H9 (cell line): ENCODE results near the gene ABCB11. TPM values are rescaled to one million over a fixed set of nuclear protein-coding genes. Genes with fewer than 3 reads are reported as not detected.

Experiments used
- DNase-seq: peaks from one replicate; pipeline ENCODE4 v3.0.0-alpha.2; 2017
- H2AFZ ChIP-seq: one replicate; pipeline ENCODE4 v1.6.1; 2013; ENCODE audit warnings: mild to moderate bottlenecking, low read length, control low read depth, moderate library complexity
- H2AK5ac ChIP-seq: 2 replicates; pipeline ENCODE4 v1.6.1; 2013; ENCODE audit warnings: low read length, control low read depth, mixed read lengths; ENCODE audit not compliant: insufficient read length
- H2BK120ac ChIP-seq: one replicate; pipeline ENCODE4 v1.6.1; 2013; ENCODE audit warnings: low read depth, mild to moderate bottlenecking, low read length, control low read depth, inconsistent platforms; ENCODE audit not compliant: poor library complexity, severe bottlenecking
- H2BK12ac ChIP-seq: 2 replicates; pipeline ENCODE4 v1.6.1; 2013; ENCODE audit warnings: low read length, control low read depth, mixed read lengths, low read depth; ENCODE audit not compliant: insufficient read length
- H2BK15ac ChIP-seq: 2 replicates; pipeline ENCODE4 v1.6.1; 2013; ENCODE audit warnings: low read depth, low read length, control low read depth
- H2BK20ac ChIP-seq: one replicate; pipeline ENCODE4 v1.6.1; 2013; ENCODE audit warnings: low read depth, mild to moderate bottlenecking, low read length, control low read depth, inconsistent platforms; ENCODE audit not compliant: poor library complexity, severe bottlenecking
- H2BK5ac ChIP-seq: 2 replicates; pipeline ENCODE4 v1.6.1; 2013; ENCODE audit warnings: low read length, control low read depth, mixed read lengths; ENCODE audit not compliant: insufficient read length
- H3K14ac ChIP-seq: 2 replicates; pipeline ENCODE4 v1.6.1; 2013; ENCODE audit warnings: low read length, control low read depth; ENCODE audit not compliant: insufficient read depth
- H3K18ac ChIP-seq: 2 replicates; pipeline ENCODE4 v1.6.1; 2013; ENCODE audit warnings: low read depth, mild to moderate bottlenecking, mixed read lengths, low read length, control low read depth; ENCODE audit not compliant: insufficient read length
- H3K23ac ChIP-seq: 2 replicates; pipeline ENCODE4 v1.6.1; 2013; ENCODE audit warnings: low read length, control low read depth, mixed read lengths, low read depth; ENCODE audit not compliant: insufficient read length
- H3K23me2 ChIP-seq: 2 replicates; pipeline ENCODE4 v1.6.1; 2013; ENCODE audit warnings: low read depth, mild to moderate bottlenecking, mixed read lengths, low read length, control low read depth; ENCODE audit not compliant: insufficient read length, poor library complexity, severe bottlenecking
- H3K27ac ChIP-seq: 2 replicates; pipeline ENCODE4 v1.5.1; 2013; ENCODE audit warnings: low read length, control low read depth, mixed read lengths, low read depth; ENCODE audit not compliant: insufficient read length
- H3K27me3 ChIP-seq: 2 replicates; pipeline ENCODE4 v1.6.1; 2013; ENCODE audit warnings: low read length, control low read depth, inconsistent platforms; ENCODE audit not compliant: insufficient read depth
- H3K4ac ChIP-seq: 2 replicates; pipeline ENCODE4 v1.6.1; 2013; ENCODE audit warnings: low read depth, mild to moderate bottlenecking, control low read depth, inconsistent platforms, low read length, moderate library complexity
- H3K4me1 ChIP-seq: 2 replicates; pipeline ENCODE4 v1.6.1; 2013; ENCODE audit warnings: low read length, control low read depth, inconsistent platforms; ENCODE audit not compliant: insufficient read depth
- H3K4me2 ChIP-seq: 2 replicates; pipeline ENCODE4 v1.6.1; 2013; ENCODE audit warnings: low read length, control low read depth, mixed read lengths; ENCODE audit not compliant: insufficient read length, insufficient read depth
- H3K56ac ChIP-seq: 2 replicates; pipeline ENCODE4 v1.6.1; 2013; ENCODE audit warnings: low read depth, mild to moderate bottlenecking, mixed read lengths, low read length, control low read depth; ENCODE audit not compliant: insufficient read length
- H3K79me1 ChIP-seq: 2 replicates; pipeline ENCODE4 v1.6.1; 2013; ENCODE audit warnings: low read depth, mild to moderate bottlenecking, moderate library complexity, low read length, control low read depth, inconsistent platforms; ENCODE audit not compliant: insufficient read depth, poor library complexity, severe bottlenecking
- H3K79me2 ChIP-seq: 2 replicates; pipeline ENCODE4 v1.6.1; 2013; ENCODE audit warnings: low read length, control low read depth, inconsistent platforms; ENCODE audit not compliant: insufficient read depth
- H3K9ac ChIP-seq: 2 replicates; pipeline ENCODE4 v1.6.1; 2013; ENCODE audit warnings: low read length, control low read depth, mixed read lengths; ENCODE audit not compliant: insufficient read length; ENCODE audit errors: extremely low read depth
- H3K9me3 ChIP-seq: one replicate; pipeline ENCODE4 v1.6.1; 2013; ENCODE audit warnings: low read depth, low read length, inconsistent platforms; ENCODE audit not compliant: control insufficient read depth
- H3T11ph ChIP-seq: one replicate; pipeline ENCODE4 v1.6.1; 2013; ENCODE audit warnings: mild to moderate bottlenecking, low read length, control low read depth, inconsistent platforms
- H4K20me1 ChIP-seq: one replicate; pipeline ENCODE4 v1.6.1; 2013; ENCODE audit not compliant: control insufficient read depth, insufficient read length, insufficient read depth
- H4K5ac ChIP-seq: 2 replicates; pipeline ENCODE4 v1.6.1; 2013; ENCODE audit warnings: low read depth, mild to moderate bottlenecking, mixed read lengths, low read length, control low read depth; ENCODE audit not compliant: insufficient read length
- H4K8ac ChIP-seq: replicated peaks from 2 replicates; pipeline ENCODE4 v1.6.1; 2013; ENCODE audit warnings: low read length, control low read depth, mixed read lengths, low read depth; ENCODE audit not compliant: insufficient read length
- H4K91ac ChIP-seq: 2 replicates; pipeline ENCODE4 v1.6.1; 2013; ENCODE audit warnings: low read depth, mild to moderate bottlenecking, moderate library complexity, mixed read lengths, low read length, control low read depth; ENCODE audit not compliant: insufficient read length
- H3K27ac Mint-ChIP-seq, 3 experiments: 2 replicates in 2 of 3; 3 replicates in 1 of 3; pipeline ENCODE4 v1.8.0; 2020 to 2021; ENCODE audit warnings: mixed read lengths in 3 of 3, mild to moderate bottlenecking in 1 of 3, moderate library complexity in 1 of 3
- H3K27me3 Mint-ChIP-seq: 2 replicates; pipeline ENCODE4 v1.8.0; 2021; ENCODE audit warnings: low read depth, mild to moderate bottlenecking, moderate library complexity, mixed read lengths
- H3K36me3 Mint-ChIP-seq, 3 experiments: 2 replicates in 2 of 3; 3 replicates in 1 of 3; pipeline ENCODE4 v1.8.0; 2020 to 2021; ENCODE audit warnings: low read depth in 3 of 3, mixed read lengths in 3 of 3; ENCODE audit not compliant: insufficient read depth in 1 of 3
- H3K4me1 Mint-ChIP-seq, 2 experiments: 2 replicates each; pipeline ENCODE4 v1.8.0; 2020; ENCODE audit warnings: mixed read lengths in 2 of 2
- H3K4me3 Mint-ChIP-seq, 2 experiments: 2 replicates in 1 of 2; 3 replicates in 1 of 2; pipeline ENCODE4 v1.8.0; 2020 to 2021; ENCODE audit warnings: mild to moderate bottlenecking in 2 of 2, mixed read lengths in 2 of 2, moderate library complexity in 1 of 2
- H3K9me3 Mint-ChIP-seq, 2 experiments: 2 replicates in 1 of 2; 3 replicates in 1 of 2; pipeline ENCODE4 v1.8.0; 2020; ENCODE audit warnings: mild to moderate bottlenecking in 2 of 2, mixed read lengths in 2 of 2, moderate library complexity in 1 of 2
- WGBS: extraction: QIAGEN DNeasy Blood & Tissue Kit; methylation state at CpG from one replicate; pipeline ENCODE4 v1.1.7; 2013; ENCODE audit warnings: missing lambda C conversion rate, low lambda C conversion rate, mixed read lengths; ENCODE audit not compliant: insufficient read length; ENCODE audit errors: extremely low coverage; 5-methylcytosine and 5-hydroxymethylcytosine counted together
- total RNA-seq: library from RNA; stranded (reverse); gene quantifications from 2 replicates; pipeline ENCODE4 v1.2.1, GENCODE V29; 2021
- TF ChIP-seq, protein P1 (sequence below): fragments of 200-600 bp; sonication (generic); conservative IDR thresholded peaks from 3 replicates; pipeline ENCODE4 v1.8.0; 2021; ENCODE audit warnings: antibody characterized with exemption, mild to moderate bottlenecking

Gene ABCB11
- total RNA-seq, 1 experiment from 2014 or later, result not detected

DNA sequence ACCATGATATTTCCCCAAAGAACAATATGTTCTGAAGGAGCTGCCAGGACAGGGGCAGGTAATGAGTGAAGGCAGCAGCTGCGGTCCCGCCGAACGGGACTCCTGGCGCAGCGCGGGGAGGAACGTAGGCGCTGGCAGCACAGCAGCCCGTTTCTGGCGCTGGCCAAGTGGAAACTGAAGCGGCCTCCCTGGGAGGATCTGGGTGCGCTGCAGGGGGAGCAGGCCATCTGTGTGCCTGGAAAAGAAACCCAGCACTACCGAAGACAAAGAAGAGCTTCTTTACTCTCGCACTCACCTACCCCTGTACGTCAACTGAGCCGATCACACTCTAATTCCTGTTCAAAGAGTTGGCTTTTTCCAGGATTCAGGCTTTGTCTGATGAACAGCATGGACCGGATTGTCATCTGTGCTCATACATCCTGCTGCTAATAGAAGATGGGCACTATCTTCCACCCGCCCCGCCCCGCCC is 118.2 kb downstream of the ABCB11 start:
- H4K20me1 ChIP-seq, result no peaks in the 10 kb centered on the region
- Mint-ChIP-seq H3K36me3 (peaks cover 0 to 11% (median 5%) of the 10 kb centered on the region in 3 experiments; a peak in 4 of 7 replicates), H3K9me3 (peaks cover 7 to 9% of the 10 kb centered on the region in 2 experiments), H3K4me3 (peak overlapping the region in 1 of 2 experiments; percentile 21; a peak in 1 of 5 replicates), H3K27ac (no peak overlapping the region), H3K4me1 (peaks cover 55 to 58% of the 10 kb centered on the region in 2 experiments), H3K27me3 (no peaks in the 10 kb centered on the region; the same call in 1 of the 2 replicates)
- no peak overlapping the region for H3K18ac ChIP-seq
- H3K4me2 ChIP-seq, result peak overlapping the region; percentile 39
- no peak overlapping the region for H2BK15ac ChIP-seq
- H3K56ac ChIP-seq, result no peak overlapping the region
- H2AK5ac ChIP-seq, result no peak overlapping the region
- no peak overlapping the region for H4K5ac ChIP-seq
- H2AFZ ChIP-seq, result no peak overlapping the region
- no peak overlapping the region for H3K4ac ChIP-seq
- TF ChIP-seq, protein P1, sequence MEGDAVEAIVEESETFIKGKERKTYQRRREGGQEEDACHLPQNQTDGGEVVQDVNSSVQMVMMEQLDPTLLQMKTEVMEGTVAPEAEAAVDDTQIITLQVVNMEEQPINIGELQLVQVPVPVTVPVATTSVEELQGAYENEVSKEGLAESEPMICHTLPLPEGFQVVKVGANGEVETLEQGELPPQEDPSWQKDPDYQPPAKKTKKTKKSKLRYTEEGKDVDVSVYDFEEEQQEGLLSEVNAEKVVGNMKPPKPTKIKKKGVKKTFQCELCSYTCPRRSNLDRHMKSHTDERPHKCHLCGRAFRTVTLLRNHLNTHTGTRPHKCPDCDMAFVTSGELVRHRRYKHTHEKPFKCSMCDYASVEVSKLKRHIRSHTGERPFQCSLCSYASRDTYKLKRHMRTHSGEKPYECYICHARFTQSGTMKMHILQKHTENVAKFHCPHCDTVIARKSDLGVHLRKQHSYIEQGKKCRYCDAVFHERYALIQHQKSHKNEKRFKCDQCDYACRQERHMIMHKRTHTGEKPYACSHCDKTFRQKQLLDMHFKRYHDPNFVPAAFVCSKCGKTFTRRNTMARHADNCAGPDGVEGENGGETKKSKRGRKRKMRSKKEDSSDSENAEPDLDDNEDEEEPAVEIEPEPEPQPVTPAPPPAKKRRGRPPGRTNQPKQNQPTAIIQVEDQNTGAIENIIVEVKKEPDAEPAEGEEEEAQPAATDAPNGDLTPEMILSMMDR, result no peak
- H3K23me2 ChIP-seq, result no peaks in the 10 kb centered on the region
- no peak overlapping the region for H3K14ac ChIP-seq
- no peak overlapping the region for H3T11ph ChIP-seq
- H3K9ac ChIP-seq, result no peak overlapping the region
- no peaks in the 10 kb centered on the region for H3K9me3 ChIP-seq
- no peak overlapping the region for H2BK12ac ChIP-seq
- H4K8ac ChIP-seq, result no peak overlapping the region
- H3K27me3 ChIP-seq, result no peaks in the 10 kb centered on the region; the same call in 1 of the 2 replicates
- no peaks in the 10 kb centered on the region for H3K79me1 ChIP-seq
- no peak overlapping the region for H2BK120ac ChIP-seq
- H2BK20ac ChIP-seq, result no peak overlapping the region
- H3K23ac ChIP-seq, result no peak overlapping the region
- H3K4me1 ChIP-seq, result peaks cover 17% of the 10 kb centered on the region
- no peak overlapping the region for H2BK5ac ChIP-seq
- no peak overlapping the region for H3K27ac ChIP-seq
- H3K79me2 ChIP-seq, result no peaks in the 10 kb centered on the region
- H4K91ac ChIP-seq, result no peak overlapping the region
- DNase-seq, result peak; percentile 64
- WGBS, result no CpG with 5 or more reads among the region's 21 CpGs
